HepG2 (cell line): ENCODE measurements around the gene CDX1. TPM values are rescaled to one million over a fixed set of nuclear protein-coding genes. Genes with fewer than 3 reads are reported as not detected.

Experiments
- ATF2 ChIP-seq: sonication (generic); formaldehyde crosslinking; IDR thresholded peaks from 2 replicates; pipeline ENCODE4 v1.4.0; 2020; ENCODE audit warnings: missing genetic modification reagents
- ATF7 ChIP-seq, 2 experiments: fragments of 450-650 bp in 1 of 2; sonication (generic) in 1 of 2; formaldehyde crosslinking in 1 of 2; IDR thresholded peaks; 2 replicates each; pipeline versions ENCODE4 v1.4.0 to v1.6.1; 2016 to 2020; ENCODE audit warnings: antibody characterized with exemption in 1 of 2, mild to moderate bottlenecking in 1 of 2, missing genetic modification reagents in 1 of 2
- GRHL1 ChIP-seq: sonication (generic); formaldehyde crosslinking; conservative IDR thresholded peaks from 2 replicates; pipeline ENCODE4 v1.8.0; 2022; ENCODE audit warnings: missing genetic modification reagents
- HNF4G ChIP-seq, 2 experiments: sonication (generic) in 1 of 2; formaldehyde crosslinking in 1 of 2; IDR thresholded peaks; 2 replicates each; pipeline versions ENCODE4 v1.4.0 to v1.6.1; 2011 to 2020; ENCODE audit warnings: borderline replicate concordance in 2 of 2, low read depth in 2 of 2, mild to moderate bottlenecking in 2 of 2, low read length in 1 of 2, missing genetic modification reagents in 1 of 2, moderate library complexity in 1 of 2
- HOMEZ ChIP-seq: IDR thresholded peaks from 2 replicates; pipeline ENCODE4 v1.6.1; 2016; ENCODE audit warnings: low read depth
- JUNB ChIP-seq: sonication (generic); formaldehyde crosslinking; IDR thresholded peaks from 2 replicates; pipeline ENCODE4 v1.8.0; 2022; ENCODE audit warnings: missing genetic modification reagents, mild to moderate bottlenecking, borderline replicate concordance
- LCORL ChIP-seq, 2 experiments: fragments of 450-650 bp in 1 of 2; sonication (generic) in 1 of 2; formaldehyde crosslinking in 1 of 2; IDR thresholded peaks; 2 replicates each; pipeline versions ENCODE4 v1.5.0 to v1.6.1; 2017 to 2020; ENCODE audit warnings: antibody characterized with exemption in 1 of 2, missing genetic modification reagents in 1 of 2
- MTERF4 ChIP-seq: sonication (generic); formaldehyde crosslinking; IDR thresholded peaks from 2 replicates; pipeline ENCODE4 v1.8.0; 2023; ENCODE audit warnings: mild to moderate bottlenecking, missing genetic modification reagents
- PRDM4 ChIP-seq: sonication (generic); formaldehyde crosslinking; IDR thresholded peaks from 2 replicates; pipeline ENCODE4 v1.9.0; 2021; ENCODE audit warnings: missing genetic modification reagents, borderline replicate concordance
- SOX6 ChIP-seq, 2 experiments: fragments of 450-650 bp in 1 of 2; sonication (generic) in 1 of 2; formaldehyde crosslinking in 1 of 2; IDR thresholded peaks; 2 replicates each; pipeline versions ENCODE4 v1.4.0 to v1.6.1; 2017 to 2020; ENCODE audit warnings: antibody characterized with exemption in 1 of 2, mild to moderate bottlenecking in 1 of 2, missing genetic modification reagents in 1 of 2
- TRIM24 ChIP-seq: sonication (generic); formaldehyde crosslinking; IDR thresholded peaks from 2 replicates; pipeline ENCODE4 v1.8.0; 2022; ENCODE audit warnings: mild to moderate bottlenecking, missing genetic modification reagents
- ZFP91 ChIP-seq: sonication (generic); formaldehyde crosslinking; IDR thresholded peaks from 2 replicates; pipeline ENCODE4 v1.9.0; 2022; ENCODE audit warnings: missing genetic modification reagents, mild to moderate bottlenecking, borderline replicate concordance
- ZNF121 ChIP-seq: sonication (generic); formaldehyde crosslinking; IDR thresholded peaks from 2 replicates; pipeline ENCODE4 v1.5.0; 2020; ENCODE audit warnings: mild to moderate bottlenecking, missing genetic modification reagents
- ZNF616 ChIP-seq: sonication (generic); formaldehyde crosslinking; IDR thresholded peaks from 2 replicates; pipeline ENCODE4 v1.5.0; 2020; ENCODE audit warnings: low read depth, mild to moderate bottlenecking, missing genetic modification reagents
- ZNF629 ChIP-seq: sonication (generic); formaldehyde crosslinking; conservative IDR thresholded peaks from 2 replicates; pipeline ENCODE4 v1.5.0; 2020; ENCODE audit warnings: missing genetic modification reagents
- ZNF782 ChIP-seq: sonication (generic); formaldehyde crosslinking; IDR thresholded peaks from 2 replicates; pipeline ENCODE4 v1.4.0; 2020; ENCODE audit warnings: missing genetic modification reagents, mild to moderate bottlenecking, borderline replicate concordance
- polyA plus RNA-seq, 8 experiments: library from polyadenylated mRNA; depleted of rRNA in 3 of 8; stranded (reverse) in 7 of 8; unstranded in 1 of 8; fragments of >200 nt; fragmentation: Illumina TruSeq in 4 of 8; extraction: Trizol in 4 of 8; gene quantifications; 2 replicates each; pipeline versions ENCODE4 v1.2.1 to v1.2.3, GENCODE V29; 2011 to 2016; ENCODE audit warnings: low read depth in 4 of 8, missing spikeins in 1 of 8, mixed read lengths in 1 of 8; ENCODE audit not compliant: insufficient read depth in 1 of 8
- total RNA-seq, 5 experiments: library from RNA; depleted of rRNA; stranded (reverse); fragments of >200 nt; fragmentation: Illumina TruSeq; extraction: Trizol; gene quantifications; 2 replicates each; pipeline ENCODE4 v1.2.3, GENCODE V29; 2016; ENCODE audit warnings: low read depth in 1 of 5

The CDX1 gene
- total and polyA plus RNA-seq, 2 of the 13 experiments (the other 11 are each of a cell fraction or from before 2014, with no cell fraction given) = not detected

GRCh38 chr5:150129813-150130492 lies 36.6 kb upstream of the CDX1 start (continued):
- no peak for TF ChIP-seq HNF4G (IDR thresholded peaks at IDR 0.05; ENCODE audit: borderline replicate concordance, low read depth, low read length)
- no peak for TF ChIP-seq HNF4G (CRISPR knock-in tag; IDR thresholded peaks at IDR 0.05; ENCODE audit: borderline replicate concordance, low read depth)
- TF ChIP-seq MTERF4 (CRISPR knock-in tag) = no peak
- TF ChIP-seq GRHL1 (CRISPR knock-in tag) = no peak
- no peak for TF ChIP-seq ZNF629
- TF ChIP-seq ZNF121 (CRISPR knock-in tag) = no peak
- TF ChIP-seq PRDM4 (CRISPR knock-in tag) = no peak
- no peak for TF ChIP-seq ATF7 (IDR thresholded peaks at IDR 0.05)
- no peak for TF ChIP-seq ATF7 (CRISPR knock-in tag; IDR thresholded peaks at IDR 0.05)
- no peak for TF ChIP-seq TRIM24 (CRISPR knock-in tag)
- no peak; the same call in 1 of the 2 replicates for TF ChIP-seq ZNF782 (CRISPR knock-in tag)
- TF ChIP-seq JUNB (CRISPR knock-in tag) = no peak
- TF ChIP-seq ATF2 (CRISPR knock-in tag) = 0 out of 2 replicates have a peak, but pooled peaks have one; percentile 40
- no peak; the same call in 1 of the 2 replicates for TF ChIP-seq ZFP91 (CRISPR knock-in tag)
- TF ChIP-seq HOMEZ (CRISPR knock-in tag) = peak; percentile 12; the same call in 1 of the 2 replicates
- no peak for TF ChIP-seq LCORL (IDR thresholded peaks at IDR 0.05)
- TF ChIP-seq LCORL (CRISPR knock-in tag; IDR thresholded peaks at IDR 0.05) = peak; percentile 72; the same call in 1 of the 2 replicates
- no peak for TF ChIP-seq ZNF616
- no peak for TF ChIP-seq SOX6 (IDR thresholded peaks at IDR 0.05)
- TF ChIP-seq SOX6 (CRISPR knock-in tag; IDR thresholded peaks at IDR 0.05) = peak; percentile 69
